CD4-positive, alpha-beta T cell treated with Interleukin-17A for 4 hours (primary cell): ENCODE data around the gene ADAM22.
A peak's percentile ranks its signal among the peaks of the same experiment; 100 is the strongest.

ENCODE experiments used
- DNase-seq: peaks from one replicate; pipeline ENCODE4 v3.0.0-alpha.2; 2020; ENCODE audit warnings: mixed read lengths

The ADAM22 gene

GRCh38 chr7:88176190-88176589 is 242.1 kb downstream of the ADAM22 start:
- no peak for DNase-seq

- DNase-seq: no peak
Measured at GRCh38 chr7:88183051-88183450, 249.0 kb downstream of the ADAM22 start.

DNA sequence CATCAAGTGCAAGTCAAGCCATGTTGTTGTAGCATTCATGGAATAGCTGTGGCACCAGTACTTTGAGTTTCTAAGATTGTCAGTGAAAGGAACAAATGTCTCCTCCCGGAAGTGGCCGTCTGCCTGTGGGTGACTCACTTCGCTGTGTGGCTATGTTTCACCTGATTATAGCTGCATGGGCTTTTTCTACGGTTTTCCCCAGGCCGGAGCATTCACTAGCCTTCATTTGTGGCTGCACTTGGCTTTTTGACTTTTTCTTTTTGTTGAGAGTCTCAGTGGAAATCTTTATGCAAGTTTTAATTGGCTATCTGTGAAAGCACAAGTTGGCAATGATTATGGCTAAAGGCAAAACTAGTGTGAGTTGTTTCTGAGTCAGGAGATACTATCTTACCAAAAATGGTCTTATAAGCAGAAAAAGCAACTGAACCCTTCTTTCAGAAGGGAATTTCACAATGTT is 250.8 kb downstream of the ADAM22 start:
- peak; percentile 8 for DNase-seq

DNA sequence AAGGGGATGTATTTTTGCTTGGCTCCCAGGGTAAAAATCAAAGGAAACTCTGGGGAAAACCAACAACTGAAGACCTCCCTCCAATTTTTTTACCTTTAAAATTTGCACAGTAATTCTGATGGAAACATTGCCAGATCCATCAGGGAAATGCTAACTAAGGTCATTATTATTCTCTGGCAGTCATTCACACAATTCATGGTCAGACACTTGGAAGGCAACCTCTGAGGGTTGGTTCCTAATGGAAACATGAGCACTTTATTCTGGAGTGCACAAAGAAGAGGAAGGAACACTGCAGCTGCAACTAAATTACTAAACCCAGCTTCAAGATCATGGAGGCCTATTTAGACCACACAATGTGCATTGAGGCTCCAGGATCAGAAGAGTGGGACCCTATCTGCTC is 251.6 kb downstream of the ADAM22 start:
- no peak for DNase-seq

DNA sequence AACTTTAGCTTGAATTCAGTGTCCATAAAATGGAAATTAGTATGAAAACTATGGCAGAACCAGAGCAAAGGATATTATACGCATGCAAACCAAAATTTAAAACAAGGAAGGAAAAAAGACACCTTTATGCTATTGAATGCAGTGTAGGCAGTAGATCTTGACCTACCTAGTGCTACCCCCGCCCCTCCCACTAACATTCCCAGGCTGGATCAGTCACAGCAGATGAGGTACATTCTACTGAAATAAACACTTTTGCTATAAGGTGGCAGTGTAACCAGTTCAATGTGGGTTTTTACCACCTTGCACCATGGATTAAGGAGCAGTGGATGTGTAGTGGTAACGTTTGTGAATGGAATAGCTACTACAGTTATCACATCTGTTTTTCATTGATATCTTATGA is 257.9 kb downstream of the ADAM22 start:
- DNase-seq: no peak

DNA sequence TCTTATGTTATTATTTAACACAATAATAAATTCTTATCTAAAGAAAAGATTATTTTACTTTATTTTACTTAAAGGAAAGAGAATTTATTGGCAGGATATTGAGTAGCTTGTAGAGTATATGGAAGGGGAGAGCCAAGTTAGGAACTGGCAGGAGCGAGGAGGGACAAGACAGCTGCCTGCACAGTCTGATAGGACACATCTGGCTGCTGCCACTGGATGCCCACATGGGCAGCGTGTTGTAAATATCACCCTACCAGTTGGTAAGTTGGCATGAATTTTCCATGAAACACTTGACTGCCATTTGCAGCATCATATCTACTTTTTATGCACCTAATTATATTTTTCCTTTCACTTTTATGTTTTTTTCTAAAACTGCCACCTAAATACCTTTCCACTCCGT is 266.2 kb downstream of the ADAM22 start:
- DNase-seq: no peak

DNA sequence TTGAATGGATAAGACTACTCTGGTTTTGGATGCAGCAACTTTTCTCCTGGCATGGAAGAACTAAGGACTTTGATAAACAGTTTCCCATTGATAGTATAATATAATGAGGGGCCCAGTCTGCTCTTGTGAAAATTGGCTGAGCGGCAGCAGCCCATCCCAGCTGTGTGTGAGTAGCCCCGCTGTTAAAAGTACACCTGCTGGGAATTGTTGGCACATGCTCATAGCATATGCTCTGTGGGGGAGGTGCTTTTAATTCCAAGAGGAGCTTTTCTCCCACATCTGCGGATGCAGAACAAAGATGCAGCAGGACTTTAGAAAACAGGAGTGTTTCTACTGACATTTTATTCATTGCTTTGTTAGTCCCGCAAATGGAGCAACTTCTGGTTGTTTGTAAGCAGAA is 266.7 kb downstream of the ADAM22 start:
- no peak for DNase-seq

DNA sequence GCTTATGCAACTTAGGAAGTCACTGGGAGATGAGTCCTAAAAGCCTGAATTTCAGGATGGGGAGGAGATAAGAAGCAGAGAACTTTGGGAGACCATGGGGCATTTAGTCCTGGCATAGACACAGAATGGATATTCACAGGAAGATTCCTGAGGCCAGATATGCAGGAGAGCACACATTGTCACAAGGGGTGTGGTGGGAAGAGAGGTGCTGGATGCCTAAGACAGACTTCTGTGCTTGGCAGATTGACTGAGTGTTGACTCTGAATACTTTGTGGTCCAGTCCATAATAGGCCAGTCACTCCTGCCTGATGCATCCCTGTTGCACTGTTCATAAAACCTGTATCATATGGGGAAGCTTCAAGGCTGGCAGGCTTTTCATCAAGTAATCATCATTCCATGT is 267.3 kb downstream of the ADAM22 start:
- no peak for DNase-seq

DNA sequence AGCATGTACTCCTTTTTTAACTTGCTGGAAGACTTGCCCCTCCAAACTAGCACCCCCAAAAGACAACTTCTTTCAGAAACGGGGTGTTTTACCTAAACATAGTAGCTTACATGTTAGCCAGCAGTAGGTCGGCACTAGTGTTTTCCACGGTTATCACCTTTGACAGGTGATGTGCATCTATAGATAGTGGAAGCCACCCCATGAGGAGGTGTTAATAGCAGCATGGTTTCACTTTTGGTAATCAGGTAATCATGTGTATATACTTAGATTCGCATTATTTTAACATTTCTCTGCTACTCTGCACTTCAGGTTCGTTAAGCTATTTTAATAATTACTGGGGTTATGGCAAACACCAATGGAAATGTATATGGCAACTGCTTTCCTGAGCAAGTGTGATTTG is 268.2 kb downstream of the ADAM22 start:
- DNase-seq: no peak

DNA sequence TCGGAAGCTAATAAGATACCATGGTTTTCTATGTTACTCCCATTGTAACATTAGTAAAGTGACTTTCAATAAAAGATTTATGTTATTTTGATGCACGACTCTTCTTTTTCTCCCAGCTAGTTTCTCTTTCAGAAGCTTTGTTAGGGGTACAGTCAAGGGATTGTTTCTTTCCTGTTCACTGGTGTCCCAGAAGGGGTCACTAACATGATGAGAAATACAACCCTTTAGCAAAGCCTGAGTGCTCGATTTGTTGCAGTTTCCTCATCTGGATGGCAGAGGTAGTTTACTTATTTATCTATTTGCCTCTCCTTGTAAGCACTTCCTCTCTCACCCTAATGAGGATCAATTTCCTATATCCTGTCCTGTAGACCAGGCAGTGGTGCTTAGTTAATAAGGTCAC is 268.7 kb downstream of the ADAM22 start:
- no peak for DNase-seq

DNA sequence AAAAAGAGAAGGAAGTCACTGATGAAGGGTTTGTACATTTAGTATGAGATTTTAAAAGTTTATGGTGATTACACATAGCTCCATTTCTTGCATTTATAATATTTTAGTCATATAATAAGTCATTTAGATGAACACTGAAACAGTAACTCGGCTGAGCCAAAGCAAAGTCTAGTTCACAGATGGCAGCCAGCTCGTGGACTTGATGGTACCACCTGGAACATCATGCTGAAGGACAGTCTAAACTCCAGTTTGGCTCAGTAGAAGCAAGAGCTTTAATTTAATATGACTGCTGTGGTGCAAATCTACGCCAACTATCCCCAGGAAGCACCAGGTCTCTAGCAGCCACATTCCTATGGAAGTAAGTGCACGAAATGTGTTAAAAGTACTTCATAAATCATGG is 269.4 kb downstream of the ADAM22 start:
- no peak for DNase-seq

GRCh38 chr7:88204525-88205110 is 270.6 kb downstream of the ADAM22 start:
- no peak for DNase-seq

DNA sequence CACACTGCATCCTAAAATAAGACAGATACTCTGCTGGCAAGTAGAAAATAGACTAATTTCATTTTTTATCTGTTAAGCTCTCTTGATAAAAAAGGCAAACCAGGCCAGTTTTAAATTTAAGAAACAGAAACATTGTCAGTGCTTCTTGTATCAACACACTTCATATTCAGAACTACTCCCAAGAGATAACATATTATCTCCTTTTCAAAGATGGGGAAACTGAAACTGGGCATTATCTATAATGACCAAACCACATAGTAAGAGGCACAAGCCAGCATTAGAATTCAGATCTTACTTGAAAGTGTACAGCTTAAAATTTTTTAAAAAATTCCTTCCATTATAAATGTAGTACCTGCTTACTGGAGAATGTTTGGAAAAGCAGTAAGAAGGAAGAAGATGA is 271.1 kb downstream of the ADAM22 start:
- no peak for DNase-seq

- DNase-seq: no peak
Measured at GRCh38 chr7:88206254-88206653, 272.2 kb downstream of the ADAM22 start.

- no peak for DNase-seq
Measured at GRCh38 chr7:88208521-88208920, 274.5 kb downstream of the ADAM22 start.

DNA sequence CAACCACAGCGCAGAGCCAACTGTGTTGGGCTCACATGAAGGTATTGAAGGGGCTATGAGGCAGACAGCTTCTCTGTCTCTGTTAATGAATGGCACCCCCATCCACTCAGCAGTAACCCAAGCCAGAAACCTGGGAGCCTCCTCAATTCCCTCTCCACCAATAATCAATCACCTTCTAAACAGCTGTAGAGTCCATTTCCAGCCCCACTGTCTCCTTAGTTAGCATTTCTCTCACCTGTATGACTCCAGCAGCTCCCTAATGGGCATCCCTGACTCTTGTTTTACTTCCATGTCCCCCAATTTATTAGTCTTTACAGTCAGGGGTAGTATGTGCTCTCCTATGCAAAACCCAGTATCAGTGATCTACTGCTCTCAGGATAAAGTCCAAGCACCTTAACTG is 278.9 kb downstream of the ADAM22 start:
- no peak for DNase-seq

DNA sequence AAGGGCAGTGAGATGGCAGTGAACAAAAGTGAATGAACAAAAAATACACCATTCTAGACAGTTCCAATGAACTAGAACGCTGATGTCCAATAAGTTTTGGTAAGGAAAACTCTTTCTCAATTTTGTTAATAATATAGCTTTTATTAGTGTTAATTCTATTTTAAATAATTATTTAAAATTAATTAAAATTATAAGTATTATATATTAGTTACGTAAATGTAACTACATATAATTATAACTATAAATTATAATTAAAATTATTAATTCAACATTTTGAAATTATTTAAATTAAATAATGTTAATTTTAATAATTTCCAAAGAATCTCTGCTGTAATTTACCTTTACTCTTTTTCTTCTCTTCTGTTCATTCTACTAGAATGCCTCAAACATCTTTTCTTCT is 280.4 kb downstream of the ADAM22 start:
- DNase-seq: no peak

DNA sequence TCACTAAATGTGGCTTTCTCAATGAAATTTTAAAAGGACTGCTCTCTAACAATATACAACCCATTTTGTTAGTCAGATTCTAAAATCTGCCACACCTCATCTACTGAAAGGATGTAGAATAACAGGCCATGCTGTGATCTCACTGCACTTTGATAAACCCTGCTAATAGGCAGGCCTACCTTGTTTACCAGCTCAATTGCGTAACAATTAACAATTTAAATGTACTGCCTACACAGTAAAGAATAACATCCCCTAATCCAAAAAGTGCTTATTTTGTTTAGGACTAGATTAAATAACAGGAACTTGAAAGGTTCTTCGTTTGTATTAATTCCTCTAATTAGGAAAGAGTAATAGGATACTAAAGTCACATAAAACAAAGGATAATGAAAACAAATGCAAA is 281.2 kb downstream of the ADAM22 start:
- no peak for DNase-seq

DNA sequence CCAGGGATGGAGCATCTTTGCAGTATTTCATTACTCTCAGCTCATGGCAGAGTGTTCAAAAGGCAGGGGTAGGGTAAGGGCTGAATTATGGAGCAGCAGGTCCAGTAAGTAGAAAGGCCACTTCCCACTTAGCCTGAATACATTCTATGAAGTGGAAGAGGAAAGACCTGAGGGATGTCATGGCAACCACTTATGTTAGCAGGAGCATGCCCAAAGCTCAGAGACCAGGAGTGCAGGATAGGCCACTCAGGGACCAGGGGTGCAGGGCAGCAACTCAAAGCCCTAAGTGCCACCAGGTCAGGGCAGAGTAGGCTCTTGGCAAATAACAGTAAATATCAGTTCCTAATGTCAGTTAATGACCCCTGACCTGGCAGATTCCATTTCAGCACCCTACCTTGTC is 282.2 kb downstream of the ADAM22 start:
- no peak for DNase-seq

DNA sequence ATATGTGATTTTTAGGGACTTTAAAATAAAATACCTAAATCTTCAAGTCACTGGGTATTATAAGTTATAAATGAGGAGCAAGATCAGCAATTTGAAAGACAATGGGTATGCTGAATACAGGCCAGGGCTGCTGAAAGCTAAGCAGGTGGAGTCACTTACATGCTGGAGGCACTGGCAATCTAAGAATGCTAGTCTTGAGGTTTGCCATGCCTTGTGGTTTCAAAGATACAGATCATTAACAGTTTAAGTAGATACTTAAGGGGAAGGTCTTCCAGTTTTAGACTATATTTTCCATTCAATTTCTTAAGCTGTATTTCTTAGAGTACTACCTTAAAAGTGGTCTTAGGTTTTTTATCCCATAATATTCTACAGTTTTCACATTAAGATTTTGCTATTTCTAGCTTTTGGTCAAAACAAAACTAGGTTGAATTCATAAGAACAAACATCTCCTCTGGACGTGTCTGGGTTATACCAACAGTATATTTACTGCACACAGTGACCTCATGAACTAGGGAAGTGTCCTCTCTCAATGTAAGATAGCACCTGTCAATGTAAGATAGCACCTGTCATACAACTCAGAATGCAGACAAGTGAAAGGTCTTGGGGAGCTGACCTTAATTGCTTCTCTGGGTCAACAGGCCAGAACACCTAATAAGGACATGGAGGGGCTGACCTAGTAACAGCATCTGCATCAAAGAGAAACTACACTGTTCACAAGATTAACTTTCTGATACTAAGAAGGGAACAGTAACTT is 283.8 kb downstream of the ADAM22 start:
- peak; percentile 8 for DNase-seq

GRCh38 chr7:88218429-88218745 is 284.3 kb downstream of the ADAM22 start:
- DNase-seq: no peak

GRCh38 chr7:88218836-88219605 is 285.0 kb downstream of the ADAM22 start:
- DNase-seq: peak; percentile 33

GRCh38 chr7:88219781-88220747 is 286.0 kb downstream of the ADAM22 start, which contains the start of gene SRI:
TSS of gene SRI (minus strand) at chr7:88220038. CDS start at chr7:88220026, 12 bp downstream.
- peak; percentile 92 for DNase-seq
